NCI-H1092 (cell line): ENCODE data around the gene AARS2.
"Not testable (repeated sequence)": the region's sequence is repeated elsewhere in the genome, so short reads cannot be mapped to it uniquely, and the experiment has no call there.

Experiments used
- DNase-seq: peaks from one replicate; lab custom pipeline; 2025; lab: John Stamatoyannopoulos, UW

Gene AARS2

DNA sequence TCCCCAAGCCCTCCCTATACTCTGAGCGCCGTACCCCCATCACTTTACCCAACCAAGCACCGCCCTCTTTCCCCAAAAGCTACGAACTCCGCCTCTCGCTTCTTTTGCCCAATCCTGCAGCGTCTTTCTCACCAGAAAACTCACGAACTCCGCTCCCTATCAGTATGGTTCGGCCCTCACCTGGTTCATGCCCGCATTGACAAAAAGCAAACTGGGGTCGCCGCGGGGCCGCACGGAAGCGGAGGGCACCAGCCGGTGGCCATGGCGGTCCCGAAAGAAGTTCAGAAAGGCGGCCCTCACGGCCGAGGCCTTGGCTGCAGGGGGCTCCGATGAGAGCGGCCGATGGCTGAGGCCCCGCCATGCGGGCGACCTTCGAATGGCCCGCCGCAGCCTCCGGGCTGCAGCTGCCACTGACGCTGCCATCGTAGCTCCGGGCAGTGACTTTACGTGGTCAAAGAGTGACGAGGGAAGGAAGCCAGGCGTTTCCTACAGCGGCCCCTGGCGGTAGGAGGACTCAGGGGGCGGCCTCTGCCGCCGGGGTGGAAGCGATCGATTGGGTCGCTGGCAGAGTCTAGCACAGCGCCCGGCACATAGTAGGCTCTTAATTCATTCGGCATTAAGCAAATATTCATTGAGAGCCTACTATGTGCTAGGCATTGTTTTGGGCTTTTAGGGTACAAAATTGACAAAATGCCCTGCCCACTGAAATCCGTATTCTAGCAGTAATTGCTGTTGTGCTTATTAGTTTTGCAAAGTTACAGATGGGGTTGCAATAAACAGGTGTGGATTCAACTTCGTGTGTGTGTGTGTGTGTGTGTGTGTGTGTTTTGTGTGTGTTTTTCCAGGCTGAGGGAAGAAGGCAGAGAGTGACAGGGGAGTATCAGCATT, at the start of gene AARS2:
AARS2 (minus strand) TSS at position 447 of the 888 bp plus-strand sequence; CDS start at position 423, 24 bp downstream.
- peak; percentile 90 for DNase-seq

DNA sequence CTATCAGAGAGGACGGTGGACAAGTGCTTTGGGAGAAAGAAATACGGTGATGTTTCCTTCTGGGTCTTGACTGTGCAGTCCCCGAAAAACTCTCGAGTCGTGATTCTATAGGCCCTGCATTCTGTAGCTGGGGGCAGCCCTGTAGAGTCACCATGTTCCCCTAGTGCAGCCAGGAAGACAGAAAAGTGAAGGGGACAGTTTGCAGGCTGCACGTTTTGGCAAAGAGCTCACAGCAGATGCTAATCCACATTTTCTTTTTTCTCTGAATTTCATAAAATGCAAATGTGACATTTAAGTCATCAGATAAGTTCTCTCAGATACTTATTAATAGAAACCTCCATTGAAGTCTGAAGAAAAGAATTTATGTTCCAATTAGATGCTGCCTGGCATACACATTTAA, 48.8 kb upstream of the AARS2 start:
- no peak for DNase-seq

DNA sequence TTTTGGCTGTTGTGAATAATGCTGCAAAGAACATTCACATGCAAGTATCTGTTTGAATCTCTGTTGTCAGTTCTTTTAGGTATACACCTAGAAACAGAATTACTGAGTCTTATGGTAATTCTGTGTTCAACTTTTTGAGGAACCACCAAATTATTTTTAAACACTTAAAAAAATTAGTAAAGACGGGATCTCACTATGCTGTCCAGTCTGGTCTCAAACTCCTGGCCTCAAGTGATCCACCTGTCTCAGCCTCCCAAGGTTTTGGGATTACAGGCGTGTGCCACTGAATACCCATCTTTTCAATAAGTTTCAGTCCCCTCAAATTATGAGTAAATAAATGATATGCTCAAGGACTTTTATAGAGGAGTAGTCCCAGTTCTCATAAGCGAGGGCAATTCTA, 46.8 kb upstream of the AARS2 start:
- DNase-seq = no peak

DNA sequence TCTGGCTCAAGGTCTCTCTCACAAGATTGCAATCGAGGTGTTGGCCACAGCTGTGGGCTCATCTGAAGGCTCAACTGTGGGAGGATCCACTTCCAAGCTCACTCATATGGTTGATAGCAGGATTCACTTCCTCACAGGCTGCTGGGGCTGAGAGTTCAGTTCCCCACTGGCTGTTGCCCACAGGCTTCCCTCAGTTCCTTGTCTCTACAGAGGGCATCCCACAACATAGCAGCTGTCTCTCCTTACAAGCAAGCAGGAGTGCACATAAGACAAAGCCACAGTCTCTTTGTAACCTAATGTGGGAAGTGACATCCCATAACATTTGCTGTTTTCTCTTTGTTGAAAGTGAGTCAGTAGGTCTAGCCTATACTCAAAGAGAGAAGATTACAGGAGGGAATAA, 43.3 kb upstream of the AARS2 start:
- no peak for DNase-seq

DNA sequence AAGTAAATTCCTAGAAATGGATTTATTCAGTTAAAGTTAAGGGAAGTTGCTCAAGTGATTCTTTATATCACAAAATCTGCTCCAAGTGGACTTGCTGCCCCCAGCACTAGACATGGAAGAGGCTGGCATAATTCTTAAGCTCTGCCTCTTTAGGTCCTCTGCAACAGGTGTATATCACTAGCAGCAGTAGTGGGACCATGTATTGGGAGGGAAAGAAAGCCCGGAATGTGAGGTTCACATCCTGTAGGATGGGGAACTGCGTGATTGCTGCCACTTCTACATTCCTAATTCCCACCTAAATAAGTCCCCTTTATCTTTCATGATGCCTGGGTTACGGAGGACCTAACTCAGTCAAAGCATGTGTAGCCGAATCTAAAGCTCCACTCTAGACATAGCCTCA, 42.5 kb upstream of the AARS2 start:
- no peak for DNase-seq

DNA sequence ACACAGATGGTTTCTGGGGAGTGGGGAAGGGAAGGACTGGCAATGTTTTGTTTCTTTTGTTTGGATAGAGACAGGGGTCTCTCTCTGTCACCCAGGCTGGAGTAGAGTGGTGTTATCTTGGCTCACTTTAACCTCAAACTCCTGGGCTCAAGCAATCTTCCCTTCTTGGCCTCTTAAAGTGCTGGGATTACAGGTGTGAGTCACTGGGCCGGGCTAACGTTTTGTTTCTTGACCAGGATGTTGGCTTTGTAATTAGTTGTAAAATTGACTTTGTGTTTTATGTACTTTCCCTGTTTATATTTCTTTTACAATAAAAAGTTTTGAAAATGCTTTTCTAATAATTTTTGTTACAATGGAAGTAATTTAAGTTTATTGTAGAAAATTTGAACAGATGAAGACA, 40.2 kb upstream of the AARS2 start:
- DNase-seq = no peak

DNA sequence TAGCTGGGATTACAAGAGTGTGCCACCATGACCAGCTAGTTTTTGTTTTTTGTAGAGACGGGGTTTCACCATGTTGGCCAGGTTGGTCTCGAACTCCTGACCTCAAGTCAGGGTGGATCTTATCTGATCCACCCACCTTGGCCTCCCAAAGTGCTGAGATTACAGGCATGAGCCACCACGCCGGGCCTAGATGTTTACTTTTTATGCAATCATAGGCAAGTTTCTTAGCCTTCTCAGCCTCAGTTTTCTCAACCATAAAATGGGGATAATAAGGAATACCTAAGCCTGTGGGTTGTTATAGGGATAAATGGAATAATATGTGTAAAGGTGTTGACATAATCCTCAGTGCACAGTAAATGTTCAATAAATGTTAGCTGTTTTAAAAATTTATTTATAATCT, 39.1 kb upstream of the AARS2 start:
- no peak for DNase-seq

DNA sequence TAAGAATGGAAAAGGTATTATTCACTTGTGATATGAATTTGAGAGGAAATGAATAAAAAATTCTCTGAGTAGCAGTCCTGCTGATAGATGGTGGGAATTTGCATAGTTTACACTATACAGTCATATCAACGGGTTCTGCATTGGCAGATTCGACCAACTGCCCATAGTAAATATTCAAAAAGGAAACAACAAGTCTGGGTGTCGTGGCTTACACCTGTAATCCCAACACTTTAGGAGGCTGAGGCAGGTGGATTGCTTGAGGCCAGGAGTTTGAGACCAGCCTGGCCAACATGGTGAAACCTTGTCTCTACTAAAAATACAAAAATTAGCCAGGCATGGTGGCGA, 37.5 kb upstream of the AARS2 start:
- not testable (repeated sequence) for DNase-seq

DNA sequence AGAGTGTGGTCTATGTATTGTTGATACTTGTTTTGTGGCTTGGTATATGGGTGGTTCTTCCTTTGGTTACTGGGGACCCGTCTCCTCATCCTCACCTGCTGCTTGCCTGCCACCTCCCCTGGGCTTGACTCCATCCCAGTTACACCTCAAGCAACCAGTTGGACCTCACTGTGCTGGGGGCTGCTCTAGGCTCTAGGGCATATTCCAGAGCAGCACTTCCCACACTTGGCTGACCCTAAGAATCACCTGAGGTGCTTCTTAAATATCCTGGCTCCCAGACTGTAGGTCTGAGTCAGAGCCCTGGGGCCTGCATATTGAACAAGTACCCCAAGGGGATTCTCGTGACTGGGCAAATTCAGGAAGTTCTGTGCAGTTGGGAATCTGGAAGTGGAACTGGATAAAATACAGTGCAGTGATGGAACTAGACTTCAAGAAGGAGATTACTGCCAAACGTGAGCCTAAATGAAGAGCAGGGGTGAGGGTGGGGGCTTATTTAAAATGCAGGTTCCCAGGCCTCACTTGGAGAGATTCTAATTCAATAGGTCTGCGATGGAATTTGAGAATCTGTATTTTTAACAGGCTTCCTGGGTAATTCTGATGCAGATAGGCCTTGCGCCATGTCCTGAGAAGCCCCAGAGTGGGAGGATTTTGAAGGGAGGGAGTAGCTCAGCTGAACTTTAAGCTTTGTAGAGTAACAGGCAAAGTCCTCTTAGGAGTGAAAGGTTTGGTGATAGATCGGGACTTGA, 36.9 kb upstream of the AARS2 start:
- DNase-seq = no peak

DNA sequence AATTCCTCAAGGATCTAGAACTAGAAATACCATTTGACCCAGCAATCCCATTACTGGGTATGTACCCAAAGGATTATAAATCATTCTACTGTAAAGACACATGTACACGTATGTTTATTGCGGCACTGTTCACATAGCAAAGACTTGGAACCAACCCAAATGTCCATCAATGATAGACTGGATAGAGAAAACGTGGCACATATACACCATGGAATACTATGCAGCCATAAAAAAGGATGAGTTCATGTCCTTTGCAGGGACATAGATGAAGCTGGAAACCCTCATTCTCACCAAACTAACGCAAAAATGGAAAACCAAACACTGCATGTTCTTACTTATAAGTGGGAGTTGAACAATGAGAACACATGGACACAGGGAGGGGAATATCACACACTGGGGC, 33.7 kb upstream of the AARS2 start:
- DNase-seq = not testable (repeated sequence)

DNA sequence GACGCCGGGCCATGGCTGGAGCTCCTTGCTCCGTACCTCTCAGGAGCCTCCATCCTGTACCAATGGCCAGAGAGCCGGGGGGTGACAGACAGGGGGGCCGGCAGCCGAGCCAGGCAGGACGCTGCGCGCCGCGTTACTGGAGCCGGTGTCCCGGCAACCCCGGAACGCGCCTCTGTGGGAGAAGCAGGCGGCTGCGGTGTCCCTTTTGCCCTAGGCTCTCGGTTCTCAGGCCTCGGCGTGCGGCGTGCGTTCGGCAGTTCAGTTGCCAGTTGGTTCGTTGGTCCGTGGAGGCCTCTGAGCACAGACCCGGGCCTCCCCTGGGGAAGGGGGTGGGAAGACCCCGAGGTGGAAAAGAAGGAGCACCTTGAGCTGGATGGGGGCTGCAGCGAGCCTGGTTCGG, 29.3 kb upstream of the AARS2 start, which contains the start of gene SPATS1:
SPATS1 (plus strand) TSS at position 162 of the 400 bp plus-strand sequence. CDS start 446 bp downstream, outside the sequence.
- DNase-seq = peak; percentile 53

DNA sequence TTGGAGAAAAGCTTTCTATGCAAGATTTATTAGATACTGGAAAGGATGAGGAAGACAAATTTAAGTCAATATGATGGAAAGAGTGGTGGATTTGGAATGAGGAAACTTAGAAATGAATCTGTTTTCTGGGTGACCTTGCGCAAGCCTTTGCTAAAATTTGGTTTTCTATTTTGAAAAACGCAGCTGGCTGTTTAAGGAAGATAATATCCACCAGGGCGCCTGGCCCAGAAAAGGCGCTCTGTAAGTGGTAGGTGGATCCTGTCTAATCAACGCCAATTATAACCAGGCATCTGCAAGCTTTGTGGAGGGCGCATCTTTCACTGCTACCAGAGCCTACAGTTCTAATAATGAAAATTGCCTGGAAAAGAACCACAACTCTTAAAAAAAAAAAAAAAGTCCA, 28.9 kb upstream of the AARS2 start:
- peak; percentile 53 for DNase-seq

DNA sequence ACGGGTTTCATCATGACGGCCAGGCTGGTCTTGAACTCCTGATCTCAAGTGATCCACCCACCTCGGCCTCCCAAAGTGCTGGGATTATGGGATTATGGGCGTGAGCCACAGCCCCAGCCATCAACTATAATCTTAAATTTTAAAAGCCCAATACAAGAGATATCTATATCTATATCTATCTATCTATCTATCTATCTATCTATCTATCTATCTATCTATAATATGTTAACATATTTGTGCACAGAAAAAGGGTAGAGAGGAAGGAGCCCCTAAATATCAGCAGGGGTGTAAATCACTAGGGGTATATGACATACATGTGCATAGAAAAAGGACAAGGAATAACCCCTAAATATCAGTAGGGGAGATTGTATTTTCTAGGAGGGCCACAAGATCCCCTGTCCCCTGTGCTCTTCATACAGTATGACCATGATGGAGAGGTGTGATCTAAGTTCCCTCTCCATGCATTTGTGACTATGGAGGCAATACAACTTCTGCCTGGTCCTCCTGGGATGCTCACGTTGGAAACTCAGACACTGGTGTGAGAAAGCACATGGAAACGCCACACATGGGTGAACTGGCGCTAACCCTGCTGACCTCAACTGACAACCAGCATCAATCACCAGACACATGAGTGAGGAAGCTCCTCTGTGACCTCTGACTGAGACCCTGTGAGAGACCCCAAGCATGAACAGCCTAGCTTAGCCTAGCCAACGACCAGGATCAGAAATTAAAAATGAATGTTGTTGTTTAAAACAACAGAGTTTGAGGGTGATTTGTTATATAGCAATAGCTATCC, 28.1 kb upstream of the AARS2 start:
- DNase-seq = no peak

DNA sequence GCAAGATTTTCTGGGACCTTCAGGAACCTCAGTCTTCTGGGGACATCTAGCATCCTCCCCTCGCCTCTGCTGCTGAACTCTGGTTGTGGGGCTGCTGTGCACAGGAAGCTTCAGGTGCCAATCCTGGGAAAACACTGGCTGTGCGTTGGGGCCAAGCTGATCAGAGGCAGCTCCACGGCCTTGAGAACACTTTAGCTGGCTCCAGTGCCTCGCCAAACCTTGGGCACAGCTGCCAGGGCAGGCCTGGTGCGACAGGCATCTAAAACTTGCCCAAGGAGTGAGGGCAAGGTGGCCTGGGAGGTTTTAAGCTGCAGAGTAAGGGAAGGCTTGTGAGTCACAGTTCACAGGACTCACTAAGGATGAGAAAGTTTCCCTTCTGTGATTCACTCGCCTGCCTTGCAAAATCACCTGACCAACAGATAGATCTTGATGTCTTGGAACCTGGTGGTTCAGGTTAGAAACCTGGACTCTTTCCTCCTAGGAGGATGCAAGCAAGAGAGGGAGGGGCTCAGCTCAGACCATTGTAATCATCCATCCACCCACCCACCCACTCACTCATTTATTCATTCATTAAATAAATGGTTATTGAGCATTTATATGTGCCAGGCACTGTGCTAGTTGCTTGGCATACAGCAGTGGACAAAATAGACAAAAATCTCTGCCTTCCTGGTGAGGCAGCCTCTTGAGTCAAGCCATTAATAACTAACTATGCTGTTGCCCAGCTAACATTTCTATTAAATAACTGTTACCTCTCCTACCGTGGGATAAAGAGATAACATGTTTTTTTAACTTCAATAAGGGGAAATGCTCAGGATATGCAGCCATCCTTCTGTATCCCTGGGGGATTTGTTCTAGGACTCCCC, 26.8 kb upstream of the AARS2 start:
- DNase-seq = no peak

DNA sequence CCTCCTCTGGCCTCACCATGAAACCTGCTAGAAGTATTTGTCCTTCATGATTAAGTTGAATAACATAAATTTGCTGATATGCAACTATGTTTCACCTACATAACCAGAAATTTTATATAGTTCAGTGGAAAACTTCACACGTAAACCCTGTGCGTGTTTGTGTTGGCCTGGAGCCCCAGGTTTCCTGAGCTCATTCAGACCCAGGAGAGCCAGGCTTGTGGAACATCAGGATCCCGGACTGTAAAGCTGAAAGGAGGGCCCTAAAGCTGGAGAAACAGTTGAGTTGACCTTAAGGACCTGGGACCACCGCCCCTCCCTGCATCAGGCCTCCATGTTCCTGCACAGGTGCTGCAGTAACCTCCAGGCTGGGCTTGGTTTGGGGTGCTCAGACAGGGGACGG, 26.2 kb upstream of the AARS2 start:
- no peak for DNase-seq

DNA sequence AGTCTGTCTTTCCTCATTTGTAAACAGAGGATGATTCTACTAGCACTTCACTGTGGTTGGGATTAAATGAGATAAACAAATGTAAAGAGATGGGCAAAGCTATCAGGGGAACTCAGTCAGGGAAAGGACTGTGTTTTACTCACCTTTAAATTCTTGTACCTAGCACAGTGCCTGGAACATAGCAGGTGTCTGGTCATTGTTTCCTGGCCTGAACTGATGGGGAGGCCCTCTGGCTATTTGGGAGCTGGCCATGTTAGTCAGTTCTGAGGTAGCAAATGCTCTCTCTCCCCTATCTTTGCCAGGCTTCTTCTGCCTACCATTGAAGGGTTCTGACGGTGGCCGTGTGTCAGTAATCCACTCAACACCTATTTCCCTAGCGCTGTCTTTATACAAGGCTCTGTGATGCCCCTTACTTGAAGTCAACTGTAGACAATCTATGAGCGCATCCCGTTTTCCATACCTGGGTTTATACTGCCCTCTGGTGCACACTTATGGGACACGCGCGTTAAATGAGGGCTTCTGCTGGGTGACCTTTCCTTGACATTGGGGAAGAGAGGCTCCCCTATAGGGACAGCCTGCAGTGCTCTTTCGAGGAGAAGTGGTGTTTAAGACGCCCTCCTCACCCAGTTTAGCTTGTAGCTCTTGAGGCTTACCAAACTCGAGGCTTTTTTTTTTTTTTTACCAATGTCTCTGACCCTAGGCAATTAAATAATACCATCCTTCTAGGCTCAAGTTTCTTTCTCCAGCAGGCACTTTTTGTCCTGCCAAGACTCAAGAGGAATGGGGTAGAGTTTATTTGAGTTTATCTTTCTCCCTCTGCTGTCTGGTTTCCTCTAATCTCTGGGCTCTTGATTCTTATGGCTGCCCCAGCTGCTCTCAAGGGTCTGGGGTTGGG, 25.3 kb upstream of the AARS2 start:
- peak; percentile 61 for DNase-seq

DNA sequence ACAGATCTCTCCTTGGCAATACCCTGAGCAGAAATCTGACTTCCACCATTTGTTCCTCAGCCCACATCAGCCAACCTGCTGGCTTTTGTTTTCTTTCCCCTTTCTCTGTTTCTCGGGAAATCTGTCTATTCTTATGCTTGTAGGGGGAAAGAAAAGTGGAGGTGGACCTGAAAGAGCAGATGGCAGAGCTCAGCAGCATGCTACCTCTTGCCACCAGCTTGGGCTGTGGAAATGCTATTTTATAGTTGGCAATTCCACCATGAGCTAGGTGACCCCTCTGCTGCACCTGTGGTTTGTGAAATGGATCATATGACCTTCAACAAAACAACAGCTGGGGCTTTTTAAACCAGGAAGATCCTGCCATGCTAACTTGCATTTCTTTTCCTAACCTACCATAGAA, 22.5 kb upstream of the AARS2 start:
- no peak for DNase-seq

DNA sequence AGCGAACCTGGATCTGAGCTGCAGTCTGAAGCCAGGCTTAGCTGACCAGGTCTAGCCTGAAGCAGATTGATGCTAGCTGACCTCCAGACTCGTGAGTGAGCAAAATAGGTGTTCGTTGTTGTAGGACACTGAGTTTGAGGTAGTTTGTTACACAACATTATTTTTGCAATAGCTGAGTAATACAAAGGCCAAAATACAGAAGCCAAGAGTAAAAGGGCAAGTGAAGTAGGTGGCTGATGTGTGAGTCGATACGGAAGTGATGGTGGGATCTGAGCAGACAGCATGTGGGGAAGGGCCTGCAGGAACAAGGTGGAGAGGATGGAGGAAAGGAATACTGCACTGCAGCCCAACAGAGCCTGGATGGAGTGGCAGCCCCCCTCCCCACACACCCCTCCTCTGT, 20.8 kb upstream of the AARS2 start:
- no peak for DNase-seq

DNA sequence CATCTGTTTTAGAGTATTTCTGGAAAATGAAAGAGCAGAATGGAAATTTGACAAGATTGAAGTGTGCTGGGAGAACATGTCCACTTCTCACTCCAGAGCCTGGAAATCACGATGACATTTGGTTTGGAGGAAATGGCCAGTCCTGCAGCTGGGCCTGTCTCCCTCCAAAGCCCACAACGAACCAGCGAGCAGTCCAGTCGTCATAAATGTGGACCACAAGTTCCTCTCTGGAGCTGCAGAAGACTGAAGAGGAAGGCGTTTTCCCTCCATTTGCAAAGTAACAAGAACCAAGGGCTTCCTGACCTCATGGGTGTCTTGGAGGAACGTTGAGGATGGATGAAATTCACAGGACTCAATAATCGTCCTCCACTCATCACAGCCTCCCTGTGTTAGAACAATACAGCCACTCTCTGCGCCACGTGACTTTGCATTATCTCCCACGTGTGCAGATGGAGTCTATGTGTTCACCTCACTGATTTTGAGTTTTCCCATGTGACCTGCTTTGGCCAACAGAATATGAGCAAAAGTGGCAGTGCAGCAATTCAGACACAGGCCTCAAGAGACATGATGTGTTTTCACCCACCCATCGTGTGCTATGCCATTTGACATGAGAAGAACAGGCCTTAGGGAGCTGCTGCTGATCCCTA, 20.2 kb upstream of the AARS2 start:
- no peak for DNase-seq

DNA sequence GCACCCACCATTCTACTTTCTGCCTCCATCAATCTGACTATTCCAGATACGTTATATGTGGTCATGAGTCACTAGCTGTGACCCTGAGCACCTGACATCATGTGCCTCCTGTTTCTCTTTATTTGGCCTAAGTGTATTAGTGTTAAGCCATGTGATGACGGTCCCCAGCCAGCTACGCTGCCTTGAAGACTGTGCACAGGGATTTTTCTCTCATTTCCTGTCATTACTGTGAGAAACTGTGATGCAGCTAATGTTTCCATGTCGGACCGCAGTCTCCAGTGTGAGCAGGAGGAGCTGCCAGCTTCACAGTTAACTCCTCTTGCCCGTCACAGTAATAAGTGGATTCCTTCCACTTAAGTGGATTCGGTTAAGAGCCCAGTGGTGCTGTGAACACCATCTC, 19.4 kb upstream of the AARS2 start:
- no peak for DNase-seq
